Fibroblast of skin of scalp (primary cell): ENCODE results near the gene TACR2.
"Not testable (repeated sequence)": the region's sequence is repeated elsewhere in the genome, so short reads cannot be mapped to it uniquely, and the experiment has no call there.

ENCODE experiments used
- DNase-seq: peaks from one replicate; pipeline ENCODE4 v3.0.0-alpha.2; 2013

TACR2 gene

DNA sequence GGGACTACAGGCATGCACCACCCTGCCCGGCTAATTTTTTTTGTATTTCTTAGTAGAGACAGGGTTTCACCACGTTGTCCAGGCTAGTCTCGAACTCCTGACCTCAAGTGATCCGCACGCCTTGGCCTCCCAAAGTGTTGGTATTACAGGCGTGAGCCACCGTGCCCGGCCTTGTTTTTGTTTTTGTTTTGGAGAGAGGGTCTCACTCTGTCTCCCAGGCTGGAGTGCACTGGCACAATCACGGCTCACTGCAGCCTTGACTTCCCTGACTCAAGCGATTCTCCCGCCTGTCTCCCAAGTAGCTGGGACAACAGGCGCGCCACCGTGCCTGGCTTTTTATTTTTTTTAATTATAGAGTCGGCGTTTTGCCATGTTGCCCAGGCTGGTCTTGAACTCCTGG is 33.7 kb upstream of the TACR2 start:
- not testable (repeated sequence) for DNase-seq

GRCh38 chr10:69449841-69450240 is 33.1 kb upstream of the TACR2 start:
- DNase-seq: peak; percentile 47

DNA sequence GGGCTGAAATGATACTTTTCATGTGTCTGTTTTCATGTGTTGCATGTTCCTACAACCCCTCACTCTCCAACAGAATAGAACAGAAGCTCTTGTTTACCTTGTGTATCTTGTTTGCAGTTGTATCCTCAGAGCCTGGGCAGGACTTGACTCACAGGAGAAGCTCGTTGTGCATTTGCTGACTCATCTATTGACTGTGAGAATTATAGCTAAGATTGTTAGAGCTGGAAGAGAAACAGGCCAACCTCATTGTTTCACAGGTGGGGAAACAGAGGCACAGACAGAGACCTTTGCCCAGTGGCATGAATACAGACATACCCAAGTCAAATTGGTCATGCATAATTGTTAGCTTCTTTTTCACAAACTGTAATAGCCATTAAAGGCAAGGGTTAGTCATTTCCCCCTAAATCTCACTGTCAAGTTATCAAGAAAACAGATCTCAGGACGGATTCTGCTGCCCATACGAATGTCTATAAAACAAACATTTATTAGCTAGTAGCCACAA is 30.0 kb upstream of the TACR2 start:
- peak; percentile 68 for DNase-seq

GRCh38 chr10:69446229-69446628 is 29.5 kb upstream of the TACR2 start:
- DNase-seq: no peak

- no peak for DNase-seq
Measured at GRCh38 chr10:69445041-69445440, 28.3 kb upstream of the TACR2 start.

- DNase-seq: no peak
Measured at GRCh38 chr10:69443354-69443753, 26.6 kb upstream of the TACR2 start.

DNA sequence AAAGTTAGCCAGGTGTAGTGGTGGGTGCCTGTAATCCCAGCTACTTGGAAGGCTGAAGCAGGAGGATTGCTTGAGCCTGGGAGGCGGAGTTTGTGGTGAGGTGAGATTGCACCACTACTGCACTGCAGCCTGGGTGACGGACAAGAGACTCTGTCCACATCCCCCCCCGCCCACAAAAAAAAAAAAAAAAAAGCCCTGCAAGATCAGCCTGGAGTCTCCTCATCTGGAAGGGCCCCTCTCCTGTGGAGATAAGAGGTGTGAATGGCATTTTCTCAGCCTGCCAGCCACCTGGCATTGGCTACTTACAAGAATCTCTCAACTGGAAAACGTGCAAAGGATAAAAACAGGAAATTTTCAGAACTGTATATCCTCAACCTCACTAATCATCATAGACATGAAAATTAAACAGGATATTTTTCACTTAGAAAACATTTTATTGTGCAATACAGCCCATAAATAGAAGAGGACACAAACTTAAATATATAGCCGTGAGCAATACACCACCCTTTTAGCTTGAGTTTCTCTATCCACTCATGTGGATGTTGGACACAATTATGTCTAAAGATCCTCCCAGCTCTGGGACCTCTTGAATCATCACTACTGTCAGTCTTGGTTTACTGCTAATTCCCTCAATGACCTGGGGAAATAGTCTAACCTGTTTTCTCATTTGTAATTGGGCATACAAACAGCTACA is 23.2 kb upstream of the TACR2 start:
- no peak for DNase-seq

DNA sequence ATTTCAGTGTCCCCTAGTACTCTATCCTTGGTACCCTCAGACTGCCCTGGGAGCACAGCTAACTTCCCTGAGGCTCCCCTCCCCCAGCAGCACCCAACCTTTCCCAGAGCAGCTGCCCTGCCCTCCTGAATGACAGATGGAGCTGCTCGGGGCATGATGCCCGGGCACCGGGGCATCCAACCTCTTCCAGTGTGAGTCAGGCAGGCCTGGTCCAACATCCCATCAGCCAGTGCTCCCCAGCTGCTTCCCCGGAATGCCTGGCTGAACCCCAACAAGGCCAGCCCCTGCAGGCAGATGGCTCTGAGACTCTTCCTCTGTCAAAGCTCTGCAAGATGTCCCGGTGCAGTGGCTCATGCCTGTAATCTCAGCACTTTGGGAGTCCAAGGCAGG is 22.6 kb upstream of the TACR2 start:
- DNase-seq: no peak

DNA sequence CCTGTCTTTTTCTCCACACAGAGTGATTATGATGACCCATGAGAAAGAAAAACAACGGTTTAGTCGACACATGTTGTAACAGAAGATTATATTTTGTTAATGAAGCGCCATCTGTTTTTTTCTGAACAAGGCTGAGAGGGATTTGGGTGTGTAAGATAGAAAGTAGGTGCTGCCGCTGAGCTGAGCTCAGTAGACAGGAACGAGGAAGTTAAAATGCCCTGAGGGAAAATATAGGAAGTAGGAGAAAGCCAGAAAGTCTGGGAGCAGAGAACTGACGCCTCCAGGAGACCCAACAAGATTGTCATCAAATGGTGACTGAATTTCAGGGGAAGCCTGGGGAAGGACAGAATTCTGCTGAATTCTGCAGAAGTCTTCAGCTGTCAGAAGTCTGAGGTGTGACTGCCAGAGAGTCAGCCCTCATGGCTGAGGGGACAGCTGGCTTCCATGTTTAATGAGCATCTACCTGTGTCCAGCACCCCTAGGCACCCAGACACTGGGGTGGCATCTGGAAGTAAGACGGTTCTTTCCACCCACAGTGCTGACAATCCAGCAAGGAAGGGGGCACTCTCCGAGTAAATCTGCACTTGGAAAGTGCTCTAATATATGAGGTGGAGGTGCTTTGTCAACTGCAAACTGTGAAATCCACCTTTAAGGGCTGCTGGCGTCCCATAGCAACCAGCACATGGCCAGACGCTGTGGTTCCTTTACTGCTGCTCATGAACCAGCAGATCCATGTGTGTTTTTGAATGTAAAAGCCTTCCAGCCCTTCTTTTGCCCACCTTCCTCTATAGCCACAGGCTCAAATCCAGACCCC is 22.0 kb upstream of the TACR2 start:
- DNase-seq: peak; percentile 33

- no peak for DNase-seq
Measured at GRCh38 chr10:69437321-69438259, 20.9 kb upstream of the TACR2 start.

- no peak for DNase-seq
Measured at GRCh38 chr10:69435966-69436520, 19.3 kb upstream of the TACR2 start.

DNA sequence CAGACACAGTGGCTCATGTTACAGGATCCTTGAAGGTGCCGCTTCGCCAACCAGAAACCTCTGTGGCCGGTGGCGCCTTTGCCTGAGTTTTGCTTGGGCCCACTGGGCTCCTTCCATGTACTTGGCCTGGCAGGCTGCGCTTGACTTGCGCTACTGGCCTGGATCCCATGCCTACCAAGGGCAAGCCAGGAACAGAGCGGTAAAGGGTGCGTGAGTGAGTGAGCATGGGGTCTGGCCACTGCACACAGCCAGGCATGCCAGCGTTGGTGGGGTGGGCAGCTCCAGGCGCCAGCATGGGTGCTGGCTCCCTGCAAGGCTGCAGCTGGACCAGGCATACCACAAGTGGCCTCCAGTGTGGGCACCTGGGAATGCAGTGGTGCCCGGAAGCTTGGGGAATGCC is 18.2 kb upstream of the TACR2 start:
- DNase-seq: no peak

DNA sequence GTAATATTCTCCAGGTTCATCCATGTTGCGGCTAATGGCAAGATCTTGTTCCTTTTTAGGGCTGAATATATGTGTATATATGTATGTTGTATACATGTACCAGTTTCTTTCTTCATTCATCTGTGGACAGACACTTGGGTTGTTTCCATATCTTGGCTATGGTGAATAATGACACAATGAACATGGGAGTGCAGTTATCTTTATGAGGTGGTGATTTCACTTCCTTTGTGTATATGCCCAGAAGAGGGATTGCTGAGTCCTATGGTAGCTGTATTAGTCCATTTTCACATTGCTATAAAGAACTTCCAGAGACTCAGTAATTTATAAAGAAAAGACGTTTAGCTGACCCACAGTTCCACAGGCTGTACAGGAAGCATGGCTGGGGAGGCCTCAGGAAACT is 17.5 kb upstream of the TACR2 start:
- DNase-seq: no peak

- no peak for DNase-seq
Measured at GRCh38 chr10:69428165-69428564, 11.4 kb upstream of the TACR2 start.

DNA sequence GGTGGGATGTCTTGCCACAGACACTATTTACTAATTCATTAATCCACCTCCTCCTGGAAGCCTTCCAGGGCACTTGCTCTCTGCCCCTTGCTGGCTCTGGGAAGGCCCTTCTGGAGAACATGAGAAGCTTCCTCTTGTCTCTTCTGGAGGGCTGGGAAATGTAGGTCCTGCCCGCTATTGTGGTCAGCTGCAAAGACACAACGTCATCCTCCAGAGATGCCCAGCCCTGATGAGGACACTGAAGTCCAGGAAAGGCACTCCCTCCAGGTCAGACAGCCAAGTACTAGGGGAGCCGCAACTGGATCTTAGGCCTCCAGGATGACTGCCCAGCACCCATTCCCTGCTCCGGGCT is 9.6 kb upstream of the TACR2 start:
- DNase-seq: no peak

GRCh38 chr10:69425511-69426298 is 9.0 kb upstream of the TACR2 start:
- no peak for DNase-seq

DNA sequence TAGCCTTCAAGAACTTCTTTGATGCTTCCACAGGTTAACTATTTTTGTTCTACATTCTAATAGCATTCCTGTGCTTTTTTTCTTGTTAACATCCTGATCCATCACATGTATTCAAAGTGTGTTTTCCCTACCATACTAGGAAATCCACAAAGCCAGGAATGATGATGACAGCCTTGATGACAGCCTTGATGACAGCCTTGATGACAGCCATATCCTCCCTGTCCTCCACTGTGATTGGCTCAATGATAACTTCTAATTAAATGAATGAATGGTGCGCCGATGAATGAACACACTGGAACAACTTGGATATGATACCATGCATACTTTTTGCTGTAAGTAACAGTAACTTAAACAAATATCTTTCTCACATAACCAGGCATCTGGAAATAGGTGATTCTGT is 8.3 kb upstream of the TACR2 start:
- peak; percentile 35 for DNase-seq

GRCh38 chr10:69422676-69423075 is 6.0 kb upstream of the TACR2 start:
- no peak for DNase-seq

DNA sequence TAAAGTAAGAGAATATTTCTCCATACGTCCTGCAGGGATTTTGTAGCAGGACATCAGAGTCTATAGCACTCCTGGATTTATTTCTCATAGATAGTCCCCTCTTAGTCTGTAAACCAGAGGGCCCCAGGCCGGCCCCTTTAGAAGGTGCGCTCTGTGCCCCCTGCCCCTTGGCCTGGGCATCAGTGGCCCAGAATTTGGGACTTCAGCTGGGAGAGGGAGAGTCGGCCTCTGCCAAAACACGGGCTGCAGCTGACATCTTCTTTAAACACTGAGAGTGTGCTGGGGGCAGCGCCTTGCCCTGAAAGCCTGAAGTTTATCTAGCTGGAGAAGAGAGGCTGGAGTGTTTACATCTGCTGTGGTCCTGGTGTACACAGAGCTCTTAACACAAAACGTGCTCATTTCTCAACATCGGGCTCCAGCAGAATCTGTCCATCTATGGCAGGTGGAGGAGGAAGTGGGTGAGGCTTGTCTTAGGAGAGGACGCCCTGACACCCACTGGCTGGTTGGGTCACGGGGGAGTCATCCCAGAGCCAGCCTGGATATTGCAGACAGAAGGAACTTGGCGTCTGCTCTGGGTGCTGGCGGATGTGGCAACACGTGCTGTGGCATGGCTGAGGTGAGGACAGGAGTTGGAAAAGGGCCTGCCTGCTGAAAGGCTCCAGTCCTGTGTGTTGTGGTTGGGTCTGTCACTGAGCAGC is 5.0 kb upstream of the TACR2 start:
- DNase-seq: no peak

- DNase-seq: no peak
Measured at GRCh38 chr10:69419744-69420126, 3.0 kb upstream of the TACR2 start.

DNA sequence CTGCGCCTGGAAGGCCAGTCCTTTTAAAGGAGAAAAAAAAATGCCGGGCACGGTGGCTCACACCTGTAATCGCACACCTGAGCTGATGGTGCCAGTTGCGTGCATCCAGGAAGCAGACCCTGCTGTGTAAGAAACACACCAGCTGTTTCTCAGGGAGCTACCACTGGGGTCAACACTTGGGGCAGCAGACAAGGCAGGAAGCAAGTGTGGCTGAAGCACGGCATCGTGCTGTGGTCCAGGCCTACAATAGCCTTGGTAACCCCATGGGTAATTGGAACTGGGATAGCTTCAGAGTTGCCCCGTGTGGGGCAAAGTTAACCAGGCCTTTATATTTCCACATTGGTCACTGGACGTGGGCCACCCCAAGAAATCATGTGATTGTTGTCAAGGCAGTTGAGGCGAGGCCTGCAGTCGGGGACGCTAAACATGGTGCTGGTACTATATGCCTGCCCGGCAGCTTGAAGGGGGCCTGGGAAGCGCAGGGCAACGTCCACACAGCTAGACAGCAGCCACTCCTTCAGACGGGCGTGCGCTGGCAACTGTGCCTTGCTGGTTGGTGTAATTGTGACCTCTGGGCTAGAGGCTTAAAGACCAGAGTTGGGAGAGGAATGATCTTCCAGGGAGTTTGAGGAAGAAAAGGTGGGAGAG is 2.5 kb upstream of the TACR2 start:
- no peak for DNase-seq
